ENCODE measurements around the gene ARID3A. TPM values are rescaled to one million over a fixed set of nuclear protein-coding genes. Genes with fewer than 3 reads are reported as not detected.

The ARID3A gene
- total RNA-seq, 1 experiment from 2014 or later: 12.2 TPM

DNA sequence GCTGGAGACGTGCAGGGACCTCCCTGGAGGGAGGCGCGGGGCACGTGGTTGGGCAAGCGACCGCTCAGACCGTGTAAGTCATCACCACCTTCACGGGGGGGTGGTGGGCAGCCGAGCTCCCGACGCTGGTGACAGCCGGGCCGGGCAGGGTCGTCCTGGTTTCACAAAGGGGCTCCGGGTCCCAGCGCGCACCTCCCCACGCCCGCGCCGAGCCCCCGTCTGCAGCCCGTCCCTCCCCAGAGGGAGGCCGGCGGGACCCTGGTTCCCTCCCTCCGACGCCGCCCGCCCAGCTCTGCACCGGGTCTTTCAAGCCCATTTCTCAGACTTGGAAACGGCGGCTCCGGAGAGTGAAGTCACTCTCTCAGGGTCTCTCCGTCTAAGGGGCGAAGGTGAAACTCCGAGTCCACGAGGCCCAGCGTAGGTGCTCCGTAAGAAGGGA lies 729 bp upstream of the ARID3A start:
- peak; percentile 66 for DNase-seq (ENCODE audit: low read depth)
- in situ Hi-C loops (cut with HindIII; ENCODE audit: low pct_unique_long_range_greater_than_20kb, low sequenced_read_pairs): no loop called here

DNA sequence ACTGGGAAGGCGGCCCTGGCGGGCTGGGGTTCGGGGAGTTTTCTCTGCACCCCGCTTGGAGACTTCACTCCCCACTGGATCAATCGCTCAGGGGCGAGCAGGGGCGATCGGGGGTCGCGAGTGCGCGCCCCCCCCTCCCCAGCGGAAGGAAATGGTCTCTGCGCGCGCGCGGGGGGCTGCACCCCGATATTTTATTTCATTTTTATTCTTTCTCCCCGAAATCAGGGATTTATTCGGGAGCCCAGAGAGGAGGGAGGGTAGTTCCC lies 421 bp downstream of the ARID3A start:
- DNase-seq (ENCODE audit: low read depth): no peak
- in situ Hi-C loops (cut with HindIII; ENCODE audit: low pct_unique_long_range_greater_than_20kb, low sequenced_read_pairs): no loop called here

DNA sequence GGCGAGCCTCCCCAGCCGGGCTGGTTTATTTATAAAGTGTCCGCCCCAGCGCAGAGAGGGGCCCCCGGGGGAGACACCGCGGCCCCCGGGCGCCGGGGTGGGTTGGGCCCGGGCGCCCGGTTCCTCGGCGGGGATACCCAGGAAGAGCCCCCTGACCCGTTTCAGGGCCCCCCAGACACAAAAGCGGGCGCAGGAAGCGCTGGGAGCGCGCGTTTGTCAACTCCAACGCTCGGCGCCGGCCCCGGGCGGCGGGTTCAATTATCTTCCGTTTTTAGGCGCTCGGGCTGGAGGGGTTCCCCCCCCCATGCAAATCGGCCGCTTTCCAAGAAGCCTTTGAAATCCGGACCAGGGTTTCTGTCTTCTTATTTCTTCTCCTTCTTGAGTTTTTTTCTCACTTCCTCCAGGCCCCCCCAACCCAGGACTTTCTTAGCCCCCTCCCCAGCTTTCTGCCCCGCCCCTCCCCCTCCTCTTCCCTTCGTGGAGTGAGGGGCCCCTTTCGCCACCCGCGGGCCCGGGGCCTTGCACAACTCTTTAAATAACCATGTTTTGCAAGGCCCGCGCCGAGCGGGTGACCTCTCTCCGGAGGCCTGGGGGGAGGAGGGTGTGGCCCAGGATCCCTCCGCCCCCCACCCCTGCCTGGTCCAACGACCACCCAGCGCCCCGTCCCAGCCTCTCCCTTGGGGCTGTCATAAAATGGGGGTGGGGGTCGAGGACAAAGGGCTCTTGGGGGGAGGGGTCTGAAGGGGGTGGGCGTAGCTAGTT lies 935 bp downstream of the ARID3A start:
- DNase-seq (ENCODE audit: low read depth): no peak
- in situ Hi-C loops (cut with HindIII; ENCODE audit: low pct_unique_long_range_greater_than_20kb, low sequenced_read_pairs): no loop called here

DNA sequence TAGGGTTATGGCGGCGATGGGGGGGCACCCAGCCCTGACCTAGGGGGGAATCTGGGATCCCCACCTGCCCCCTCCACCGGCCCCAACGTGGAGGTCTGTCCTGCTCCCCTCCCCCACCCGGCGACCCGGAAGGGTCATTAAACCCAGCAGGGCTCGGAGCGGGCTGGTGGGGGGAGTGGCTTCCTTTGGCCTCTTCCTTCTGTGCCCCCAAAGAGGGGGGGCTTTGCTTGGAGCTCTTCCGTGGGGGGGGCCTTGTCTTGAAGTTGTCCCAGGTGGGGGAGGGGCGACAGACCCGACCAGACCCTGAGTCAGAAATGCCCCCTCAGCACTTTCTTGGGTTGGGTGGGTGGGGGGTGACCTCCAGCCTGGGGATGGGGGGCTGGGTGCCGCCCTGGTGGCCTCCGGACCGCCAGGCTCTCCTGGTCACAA lies 1.5 kb downstream of the ARID3A start:
- in situ Hi-C loops (cut with HindIII; ENCODE audit: low pct_unique_long_range_greater_than_20kb, low sequenced_read_pairs): no loop called here
- no peak for DNase-seq (ENCODE audit: low read depth)

DNA sequence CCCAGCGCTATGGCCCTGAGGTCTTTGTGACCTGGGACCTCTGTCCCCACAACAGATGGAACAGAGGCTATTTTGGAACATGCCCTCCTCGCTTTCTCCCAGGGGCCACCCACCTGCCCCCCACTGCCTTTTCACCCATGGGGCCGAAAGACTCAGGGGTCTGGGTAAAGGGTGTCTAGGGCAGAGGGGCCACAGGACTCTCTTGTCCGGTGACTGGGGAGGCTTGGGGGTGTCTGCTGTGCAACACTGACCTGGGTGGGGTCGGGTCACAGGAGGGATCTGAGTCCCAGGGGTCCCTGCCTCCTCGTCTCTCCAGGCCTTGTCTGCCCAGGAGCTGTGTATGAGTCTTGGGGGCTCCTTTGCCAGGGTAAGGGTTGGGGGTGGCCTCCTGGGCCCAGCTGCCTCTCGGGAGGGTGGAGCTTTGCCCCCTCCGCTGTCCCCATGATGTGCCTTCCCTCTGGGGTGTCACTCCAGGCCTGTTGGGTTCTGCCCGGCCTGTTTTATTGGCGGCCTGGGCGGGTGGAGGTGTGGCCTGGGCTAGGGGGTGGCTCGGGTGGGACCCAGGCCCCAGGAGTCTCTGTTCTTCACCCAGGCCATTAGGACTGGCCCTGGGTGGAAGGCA lies 2.1 kb downstream of the ARID3A start:
- no peak for DNase-seq (ENCODE audit: low read depth)
- in situ Hi-C loops (cut with HindIII; ENCODE audit: low pct_unique_long_range_greater_than_20kb, low sequenced_read_pairs): no loop called here

DNA sequence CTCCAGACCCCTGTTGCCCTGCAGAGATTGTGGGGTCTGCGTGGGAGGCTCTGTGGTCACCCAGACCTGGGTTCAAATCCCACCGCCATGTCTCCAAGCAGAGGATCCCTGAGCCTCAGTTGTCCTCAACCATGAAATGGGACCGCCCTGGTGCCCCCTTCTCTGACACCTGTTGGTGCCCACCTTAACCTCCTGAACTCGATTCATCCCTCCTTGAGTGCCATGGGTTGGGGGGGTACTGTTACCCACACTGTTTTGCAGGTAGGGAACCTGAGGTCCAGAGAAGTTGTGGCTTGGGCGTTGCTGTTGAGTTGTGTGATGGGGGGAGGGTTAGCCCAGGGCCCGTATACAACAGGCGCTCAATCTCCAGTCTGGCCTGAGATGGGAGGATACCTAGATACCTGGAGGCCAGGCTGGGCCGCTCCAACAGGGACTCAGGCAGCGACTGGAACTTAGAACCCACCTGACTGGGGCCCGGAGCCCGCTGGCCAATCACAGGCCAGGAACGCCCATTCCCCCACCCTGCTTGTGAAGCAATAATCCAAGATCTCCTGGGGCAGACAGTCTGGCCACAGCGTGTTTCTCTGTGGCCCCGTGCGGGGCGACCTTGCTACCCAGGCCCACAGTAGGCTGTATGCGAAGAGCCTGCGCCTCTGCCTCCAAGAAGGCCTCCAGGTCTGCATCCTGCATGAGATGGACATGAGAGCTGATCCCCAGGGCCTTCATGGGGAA lies 2.8 kb downstream of the ARID3A start:
- in situ Hi-C loops (cut with HindIII; ENCODE audit: low pct_unique_long_range_greater_than_20kb, low sequenced_read_pairs): no loop called here
- no peak for DNase-seq (ENCODE audit: low read depth)

DNA sequence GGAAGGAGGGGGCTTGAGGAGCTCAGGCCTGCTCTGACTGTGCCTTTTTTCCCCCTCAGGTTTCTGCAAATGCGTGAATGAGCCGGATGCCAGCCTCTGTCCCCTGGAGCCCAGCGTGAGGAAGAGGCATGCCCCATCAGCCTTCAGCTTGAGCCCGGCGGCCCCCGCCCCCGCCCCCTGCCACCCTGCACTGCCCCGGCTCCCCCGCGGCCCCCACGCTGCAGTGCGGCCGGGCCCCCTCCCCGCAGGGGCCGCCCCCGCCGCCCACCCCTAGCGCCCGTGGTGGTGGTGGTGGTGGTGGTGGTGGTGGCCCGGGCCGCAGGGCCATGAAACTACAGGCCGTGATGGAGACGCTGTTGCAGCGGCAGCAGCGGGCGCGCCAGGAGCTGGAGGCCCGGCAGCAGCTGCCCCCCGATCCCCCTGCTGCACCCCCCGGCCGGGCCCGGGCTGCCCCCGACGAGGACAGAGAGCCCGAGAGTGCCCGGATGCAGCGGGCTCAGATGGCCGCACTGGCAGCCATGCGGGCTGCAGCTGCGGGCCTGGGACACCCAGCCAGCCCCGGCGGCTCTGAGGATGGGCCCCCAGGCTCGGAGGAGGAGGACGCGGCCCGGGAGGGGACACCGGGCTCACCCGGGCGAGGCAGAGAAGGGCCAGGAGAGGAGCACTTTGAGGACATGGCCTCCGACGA lies 3.5 kb downstream of the ARID3A start:
- DNase-seq (ENCODE audit: low read depth): no peak
- in situ Hi-C loops (cut with HindIII; ENCODE audit: low pct_unique_long_range_greater_than_20kb, low sequenced_read_pairs): no loop called here

DNA sequence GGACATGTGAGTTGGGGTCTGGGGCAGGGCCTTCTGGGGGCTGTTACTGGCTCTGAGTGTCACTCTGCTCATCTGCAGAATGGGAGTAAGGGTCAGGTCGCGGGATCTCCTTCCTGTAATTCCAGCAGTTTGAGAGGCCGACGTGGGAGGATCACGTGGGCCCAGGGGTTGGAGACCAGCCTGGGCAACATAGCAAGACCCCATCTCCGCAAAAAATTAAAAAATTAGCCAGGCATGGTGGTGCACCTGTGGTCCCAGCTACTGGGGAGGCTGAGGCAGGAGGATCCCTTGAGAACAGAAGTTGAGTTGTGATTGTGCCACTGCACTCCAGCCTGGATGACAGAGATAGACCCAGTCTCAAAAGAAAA lies 4.0 kb downstream of the ARID3A start:
- DNase-seq (ENCODE audit: low read depth): no peak
- in situ Hi-C loops (cut with HindIII; ENCODE audit: low pct_unique_long_range_greater_than_20kb, low sequenced_read_pairs): no loop called here

DNA sequence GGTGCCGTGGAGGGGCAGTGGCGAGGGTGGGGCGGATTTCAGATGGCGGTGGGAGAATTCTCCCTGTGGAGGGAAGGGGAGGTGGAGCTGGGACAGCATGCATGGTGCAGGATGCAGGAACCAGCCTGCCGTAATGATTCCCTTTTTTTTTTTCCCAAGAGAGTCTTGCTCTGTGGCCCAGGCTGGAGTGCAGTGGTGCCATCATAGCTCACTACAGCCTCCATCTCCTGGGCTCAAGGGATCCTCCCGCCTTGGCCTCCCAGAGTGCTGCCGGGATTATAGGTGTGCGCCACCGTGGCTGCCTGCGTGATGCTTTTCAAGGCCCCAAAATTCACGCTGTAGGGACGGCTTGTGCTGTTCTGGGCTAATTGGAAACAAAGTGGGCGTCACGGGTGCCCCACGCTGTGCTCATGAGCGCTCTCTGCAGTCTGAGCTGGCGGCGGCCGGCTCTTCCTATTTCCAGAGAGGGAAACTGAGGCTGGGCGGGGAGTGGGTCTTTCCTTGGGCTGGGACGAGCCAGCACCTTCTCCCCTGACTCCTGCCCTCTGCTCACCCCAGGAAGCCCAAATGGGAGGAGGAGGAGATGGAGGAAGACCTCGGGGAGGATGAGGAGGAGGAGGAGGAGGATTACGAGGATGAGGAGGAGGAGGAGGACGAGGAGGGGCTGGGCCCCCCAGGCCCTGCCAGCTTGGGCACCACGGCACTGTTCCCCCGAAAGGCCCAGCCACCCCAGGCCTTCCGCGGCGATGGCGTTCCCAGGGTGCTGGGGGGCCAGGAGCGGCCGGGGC lies 6.2 kb downstream of the ARID3A start:
- no peak for DNase-seq (ENCODE audit: low read depth)
- in situ Hi-C loops (cut with HindIII; ENCODE audit: low pct_unique_long_range_greater_than_20kb, low sequenced_read_pairs): no loop called here

DNA sequence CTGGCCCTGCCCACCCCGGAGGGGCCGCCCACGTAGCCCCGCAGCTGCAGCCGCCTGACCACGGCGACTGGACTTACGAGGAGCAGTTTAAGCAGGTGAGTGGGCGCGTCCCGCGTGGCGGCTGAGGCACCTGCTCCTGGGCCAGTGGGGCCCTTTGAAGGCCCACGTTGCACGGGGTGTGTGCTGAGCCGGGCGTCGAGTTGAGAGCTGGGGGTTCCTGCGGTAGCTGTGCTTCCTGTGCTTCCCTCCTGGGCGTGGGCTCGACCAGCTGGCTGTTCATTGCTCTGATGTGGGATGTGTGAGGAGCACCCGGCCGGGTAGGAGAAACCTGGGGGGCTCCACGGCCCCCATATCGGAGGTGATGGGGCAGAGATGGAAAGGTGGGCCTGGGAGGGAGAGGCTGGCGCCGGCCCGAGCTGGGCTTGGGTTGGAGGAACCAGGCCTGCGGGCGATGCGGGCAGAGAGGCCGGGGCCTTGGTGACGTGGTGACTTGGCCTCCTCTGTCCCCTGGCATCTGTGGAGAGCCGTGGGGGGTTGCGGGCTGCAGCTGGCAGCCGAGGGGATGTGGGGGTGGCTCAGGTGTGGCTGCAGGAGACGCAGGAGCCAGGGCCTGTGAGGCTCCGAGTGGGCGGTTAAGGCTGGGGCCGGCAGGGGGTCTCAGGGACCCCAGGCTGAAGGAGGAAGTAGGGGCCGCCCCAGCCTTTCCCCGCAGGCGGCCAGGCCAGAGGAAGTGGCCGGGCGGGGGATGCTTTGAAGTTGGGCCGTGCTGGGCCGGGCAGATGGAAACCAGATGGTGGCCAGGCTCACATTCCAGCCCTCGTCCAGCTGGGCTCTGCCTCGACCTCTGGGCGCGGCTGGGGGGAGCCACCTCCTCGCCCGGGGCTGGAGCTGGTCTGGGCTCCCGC lies 7.1 kb downstream of the ARID3A start:
- in situ Hi-C loops (cut with HindIII; ENCODE audit: low pct_unique_long_range_greater_than_20kb, low sequenced_read_pairs): no loop called here
- no peak for DNase-seq (ENCODE audit: low read depth)

DNA sequence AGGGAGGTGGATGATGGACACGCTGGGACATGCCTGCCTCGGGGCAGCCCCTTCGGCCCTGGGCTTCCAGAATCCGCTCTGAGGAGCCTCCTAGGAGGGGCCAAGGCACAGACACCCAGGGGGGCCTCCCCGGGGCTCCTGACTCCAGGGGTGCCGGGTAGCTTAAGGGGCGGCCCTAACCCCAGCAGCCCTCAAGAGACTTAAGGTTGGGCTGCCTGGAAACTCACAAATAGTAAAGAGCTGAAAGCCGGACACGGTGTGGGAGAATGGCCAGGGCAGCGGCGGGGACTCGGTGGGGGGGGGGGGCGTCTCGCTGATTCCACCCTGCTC lies 7.7 kb downstream of the ARID3A start:
- in situ Hi-C loops (cut with HindIII; ENCODE audit: low pct_unique_long_range_greater_than_20kb, low sequenced_read_pairs): no loop called here
- DNase-seq (ENCODE audit: low read depth): no peak

DNA sequence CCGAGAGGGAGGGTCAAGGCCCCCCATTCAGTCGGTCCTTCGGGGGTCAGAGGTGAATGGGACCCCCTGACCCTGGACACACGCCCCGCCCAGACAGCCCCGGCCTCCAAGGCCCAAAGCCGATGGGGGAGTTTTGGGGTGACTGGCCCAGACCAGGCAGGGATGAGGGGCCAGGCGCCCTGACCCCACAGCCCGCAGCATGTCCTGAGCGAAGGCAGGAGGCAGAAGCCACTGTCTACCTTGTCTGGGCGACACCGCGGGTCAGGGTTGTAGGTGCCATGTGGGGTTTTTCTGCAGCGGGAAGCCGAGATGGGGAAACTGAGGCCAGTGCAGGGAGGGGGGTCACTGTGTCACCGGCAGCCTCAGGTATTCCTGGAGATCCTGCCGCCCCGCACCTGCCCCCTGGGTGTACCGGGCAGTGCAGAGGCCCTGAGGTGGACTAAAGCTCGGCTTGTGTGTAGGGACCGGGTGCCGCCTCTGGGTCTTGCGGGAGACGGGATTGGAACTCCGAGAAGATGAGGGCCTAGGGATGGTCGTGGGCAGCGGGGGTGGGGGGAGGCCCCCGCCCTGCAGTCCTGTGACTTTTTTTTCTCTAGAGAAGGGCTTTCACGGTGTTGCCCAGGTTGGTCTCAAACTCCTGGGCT lies 8.5 kb downstream of the ARID3A start:
- in situ Hi-C loops (cut with HindIII; ENCODE audit: low pct_unique_long_range_greater_than_20kb, low sequenced_read_pairs): no loop called here
- DNase-seq (ENCODE audit: low read depth): no peak

DNA sequence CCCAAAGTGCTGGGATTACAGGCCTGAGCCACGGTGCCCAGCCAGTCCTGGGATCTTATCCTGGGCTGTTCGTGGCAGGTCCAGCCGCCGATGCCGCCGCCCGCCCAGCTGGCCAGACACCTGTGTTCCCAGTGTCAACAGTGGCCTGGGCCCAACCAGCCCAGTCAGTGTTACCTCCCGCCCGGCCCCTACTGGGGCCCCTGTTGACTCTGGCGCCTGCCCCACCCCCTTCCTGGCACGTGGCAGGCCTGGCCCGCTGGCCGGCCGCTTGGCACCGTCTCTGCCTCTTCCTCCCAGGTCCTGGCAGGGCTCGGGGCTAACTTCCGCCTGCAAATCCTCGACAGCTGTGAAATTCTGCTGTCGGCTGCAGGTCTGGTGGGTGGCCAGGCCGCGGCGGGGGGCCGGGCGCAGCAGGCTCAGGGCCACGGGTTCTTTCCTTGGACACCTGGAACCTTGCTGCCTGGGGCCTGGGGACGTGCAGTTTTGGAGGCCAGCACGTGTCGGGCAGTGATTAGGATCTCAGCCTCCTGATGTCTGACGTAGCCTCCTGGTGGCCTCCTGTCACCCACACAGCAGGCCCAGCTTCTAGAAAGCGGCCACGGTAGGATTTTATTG lies 9.1 kb downstream of the ARID3A start:
- no peak for DNase-seq (ENCODE audit: low read depth)
- in situ Hi-C loops (cut with HindIII; ENCODE audit: low pct_unique_long_range_greater_than_20kb, low sequenced_read_pairs): no loop called here

DNA sequence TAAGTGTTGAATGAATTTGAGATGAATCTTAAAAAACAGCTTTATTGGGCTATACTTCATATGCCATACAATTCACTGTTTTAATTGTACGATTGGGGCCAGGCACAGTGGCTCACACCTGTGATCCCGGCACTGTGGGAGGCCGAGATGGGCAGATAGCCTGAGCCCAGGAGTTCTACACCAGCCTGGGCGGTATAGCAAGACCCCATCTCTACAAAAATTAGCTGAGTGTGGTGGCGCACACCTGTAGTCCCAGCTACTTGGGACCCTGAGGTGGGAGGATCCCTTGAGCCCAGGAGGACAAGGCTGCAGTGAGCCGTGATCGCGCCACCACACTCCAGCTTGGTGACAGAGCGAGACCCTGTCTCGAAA lies 10.3 kb downstream of the ARID3A start:
- in situ Hi-C loops (cut with HindIII; ENCODE audit: low pct_unique_long_range_greater_than_20kb, low sequenced_read_pairs): no loop called here
- DNase-seq (ENCODE audit: low read depth): no peak

DNA sequence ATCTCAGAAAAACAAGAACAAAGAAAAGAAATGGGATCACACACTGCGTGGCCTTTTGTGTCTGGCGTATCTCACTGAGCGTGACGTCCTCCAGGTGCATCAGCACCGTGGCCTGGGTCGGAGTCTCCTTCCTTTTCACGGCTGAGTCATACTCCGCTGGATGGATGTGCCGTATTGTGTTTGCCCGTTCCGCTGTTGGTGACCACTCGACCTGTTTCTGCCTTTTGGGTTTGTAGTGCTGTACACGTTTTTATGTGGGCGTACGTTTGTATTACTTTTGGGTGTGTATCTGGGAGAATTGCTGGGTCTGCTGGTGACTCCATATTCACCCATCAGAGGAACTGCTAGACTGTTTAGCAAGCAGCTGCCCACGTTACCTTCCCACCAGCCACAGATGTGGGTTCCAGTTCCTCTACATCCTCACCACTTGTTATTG lies 11.4 kb downstream of the ARID3A start:
- in situ Hi-C loops (cut with HindIII; ENCODE audit: low pct_unique_long_range_greater_than_20kb, low sequenced_read_pairs): no loop called here
- no peak for DNase-seq (ENCODE audit: low read depth)

DNA sequence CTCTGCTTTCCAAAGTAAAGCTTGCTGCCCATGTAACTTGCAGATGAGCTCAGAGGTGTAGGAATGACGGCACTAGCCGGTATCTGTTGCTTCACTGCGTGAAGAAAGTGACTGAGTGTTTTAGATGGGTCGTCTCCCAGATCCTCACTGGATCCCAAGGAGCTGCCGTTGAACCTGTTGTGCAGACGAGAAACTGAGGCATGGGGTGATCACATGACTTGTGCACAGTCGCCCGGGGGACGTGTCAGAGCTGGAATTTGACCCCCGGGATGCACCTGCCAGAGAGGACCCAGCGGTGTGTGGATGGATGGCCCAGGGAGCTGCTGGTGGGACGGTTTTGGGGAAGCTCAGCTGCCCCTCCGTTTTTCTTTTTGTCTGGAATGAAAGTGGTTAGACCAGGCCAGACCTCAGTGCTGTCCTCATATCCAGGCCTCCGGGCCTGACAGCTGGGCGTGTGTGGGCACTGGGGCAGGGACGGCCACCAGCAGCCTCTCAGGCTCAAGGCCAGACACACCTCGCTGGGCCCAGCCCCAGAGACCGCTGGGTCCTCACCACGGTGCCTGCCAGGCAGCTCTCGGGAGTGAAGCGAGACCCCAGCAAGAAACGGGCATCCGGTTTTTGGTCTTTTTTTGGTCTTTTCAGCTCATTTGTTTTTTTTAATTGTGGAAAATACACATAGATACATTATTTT lies 12.5 kb downstream of the ARID3A start:
- in situ Hi-C loops (cut with HindIII; ENCODE audit: low pct_unique_long_range_greater_than_20kb, low sequenced_read_pairs): no loop called here
- DNase-seq (ENCODE audit: low read depth): no peak
